Stimulated activated naive B cell treated with anti-CD40 and anti-IgM and Interleukin-4, amounts not matched to agents 10 μg/mL and 1 μg/mL and 100 μg/mL, for 72 hours (primary cell): ENCODE measurements around the gene IFI30.

ENCODE experiments used
- ATAC-seq, 2 donors: fragments of 150-1000 bp; cut with Tn5 transposase; replicated peaks; 2 replicates each; pipeline ENCODE4 v1.10.0; 2021; ENCODE audit warnings: moderate library complexity in 1 of 2
- DNase-seq: peaks from one replicate; pipeline ENCODE4 v3.0.0; 2021
- H3K27ac Mint-ChIP-seq: one replicate; pipeline ENCODE4 v1.8.0; 2022; ENCODE audit warnings: mild to moderate bottlenecking, mixed read lengths
- H3K27me3 Mint-ChIP-seq, 2 donors: one replicate each; pipeline ENCODE4 v1.8.0; 2022; ENCODE audit warnings: mixed read lengths in 2 of 2
- H3K36me3 Mint-ChIP-seq, 2 donors: one replicate each; pipeline ENCODE4 v1.8.0; 2022; ENCODE audit warnings: mixed read lengths in 2 of 2, mild to moderate bottlenecking in 1 of 2
- H3K4me1 Mint-ChIP-seq, 2 donors: one replicate each; pipeline ENCODE4 v1.8.0; 2022; ENCODE audit warnings: mixed read lengths in 2 of 2, mild to moderate bottlenecking in 1 of 2
- H3K4me3 Mint-ChIP-seq, 2 donors: one replicate each; pipeline ENCODE4 v1.8.0; 2022; ENCODE audit warnings: mild to moderate bottlenecking in 2 of 2, mixed read lengths in 2 of 2, moderate library complexity in 1 of 2
- H3K9me3 Mint-ChIP-seq, 2 donors: one replicate each; pipeline ENCODE4 v1.8.0; 2022; ENCODE audit warnings: mixed read lengths in 2 of 2, mild to moderate bottlenecking in 1 of 2

The IFI30 gene

GRCh38 chr19:18144361-18144760 is 29.3 kb upstream of the IFI30 start:
- Mint-ChIP-seq H3K27ac (peak overlapping the region; percentile 71), H3K9me3 (peaks cover 2 to 4% of the 10 kb centered on the region in 2 donors), H3K36me3 (peaks cover 63 to 69% of the 10 kb centered on the region in 2 donors), H3K4me1 (peaks cover 5 to 11% of the 10 kb centered on the region in 2 donors), H3K4me3 (no peak overlapping the region), H3K27me3 (no peaks in the 10 kb centered on the region)
- DNase-seq (no peak), ATAC-seq (no peak)

DNA sequence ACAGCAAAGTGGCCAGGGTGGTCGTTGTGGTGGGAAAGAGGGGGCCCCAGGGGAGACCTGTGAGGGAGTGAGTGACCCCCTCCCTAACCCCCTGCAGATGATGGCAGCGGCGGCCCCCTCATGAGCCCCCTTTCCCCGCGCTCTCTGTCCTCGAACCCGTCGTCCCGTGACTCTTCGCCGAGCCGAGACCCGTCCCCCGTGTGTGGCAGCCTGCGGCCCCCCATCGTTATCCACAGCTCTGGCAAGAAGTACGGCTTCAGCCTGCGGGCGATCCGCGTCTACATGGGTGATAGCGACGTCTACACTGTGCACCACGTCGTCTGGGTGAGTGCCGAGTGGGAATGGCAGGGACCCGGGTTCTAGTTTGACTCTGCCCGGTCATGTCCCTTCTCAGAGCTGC is 28.7 kb upstream of the IFI30 start:
- H3K4me3 Mint-ChIP-seq: no peak overlapping the region
- DNase-seq (no peak), ATAC-seq (no peak)
- peak overlapping the region; percentile 59 for H3K27ac Mint-ChIP-seq
- H3K4me1 Mint-ChIP-seq: peaks cover 5 to 11% of the 10 kb centered on the region in 2 donors
- peaks cover 64 to 70% of the 10 kb centered on the region in 2 donors for H3K36me3 Mint-ChIP-seq
- H3K27me3 Mint-ChIP-seq: no peaks in the 10 kb centered on the region
- H3K9me3 Mint-ChIP-seq: peaks cover 2 to 4% of the 10 kb centered on the region in 2 donors

DNA sequence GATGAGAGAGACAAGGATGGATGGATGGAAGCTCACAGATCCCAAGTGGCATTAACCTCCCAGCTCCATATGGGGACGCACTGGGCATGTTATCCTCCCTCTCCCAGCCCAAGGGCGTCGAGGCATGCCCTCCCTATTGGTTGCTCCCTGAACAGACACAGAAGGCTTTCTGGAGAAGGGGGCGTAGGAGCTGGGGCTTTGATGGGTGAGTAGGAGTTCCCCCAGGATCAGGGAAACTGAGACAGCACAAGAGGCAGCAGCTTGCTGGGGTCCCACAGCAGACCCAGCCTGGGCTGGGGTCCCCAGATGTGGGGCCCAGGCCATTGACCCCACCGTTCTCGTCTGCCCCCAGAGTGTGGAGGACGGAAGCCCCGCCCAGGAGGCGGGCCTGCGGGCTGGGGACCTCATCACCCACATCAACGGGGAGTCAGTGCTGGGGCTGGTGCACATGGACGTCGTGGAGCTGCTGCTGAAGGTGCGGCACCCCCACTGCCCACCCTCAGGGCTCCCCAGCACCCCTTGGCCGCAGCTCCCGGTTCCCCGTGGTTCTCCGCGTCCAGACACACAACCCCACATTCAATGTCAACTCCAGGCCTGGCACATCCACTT is 28.1 kb upstream of the IFI30 start:
- Mint-ChIP-seq H3K27ac (peak overlapping the region; percentile 75), H3K4me1 (peaks cover 5 to 11% of the 10 kb centered on the region in 2 donors), H3K27me3 (no peaks in the 10 kb centered on the region), H3K4me3 (no peak overlapping the region), H3K36me3 (peaks cover 61 to 66% of the 10 kb centered on the region in 2 donors), H3K9me3 (peaks cover 0 to under 1% of the 10 kb centered on the region in 2 donors)
- DNase-seq (no peak), ATAC-seq (no peak)

DNA sequence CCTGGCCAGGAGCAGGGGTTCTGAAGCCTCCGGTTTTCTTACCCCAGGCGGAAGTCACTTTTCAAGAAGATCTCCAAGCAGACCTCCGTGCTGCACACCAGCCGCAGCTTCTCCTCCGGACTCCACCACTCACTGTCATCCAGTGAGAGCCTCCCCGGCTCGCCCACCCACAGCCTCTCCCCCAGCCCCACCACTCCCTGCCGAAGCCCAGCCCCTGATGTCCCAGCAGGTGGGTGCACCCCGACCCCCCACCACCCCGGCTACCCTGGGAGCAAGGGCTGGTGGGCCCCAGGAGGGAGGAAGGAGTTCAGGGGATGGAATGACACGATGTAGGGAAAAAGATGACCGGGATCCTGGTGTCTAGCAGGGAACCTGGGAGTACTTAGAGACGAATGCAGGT is 26.2 kb upstream of the IFI30 start:
- Mint-ChIP-seq H3K4me1 (peaks cover 10 to 23% of the 10 kb centered on the region in 2 donors), H3K36me3 (peaks cover 52 to 55% of the 10 kb centered on the region in 2 donors), H3K9me3 (no peaks in the 10 kb centered on the region), H3K27ac (peak overlapping the region; percentile 73), H3K4me3 (no peak overlapping the region), H3K27me3 (no peaks in the 10 kb centered on the region)
- DNase-seq (no peak), ATAC-seq (no peak)

DNA sequence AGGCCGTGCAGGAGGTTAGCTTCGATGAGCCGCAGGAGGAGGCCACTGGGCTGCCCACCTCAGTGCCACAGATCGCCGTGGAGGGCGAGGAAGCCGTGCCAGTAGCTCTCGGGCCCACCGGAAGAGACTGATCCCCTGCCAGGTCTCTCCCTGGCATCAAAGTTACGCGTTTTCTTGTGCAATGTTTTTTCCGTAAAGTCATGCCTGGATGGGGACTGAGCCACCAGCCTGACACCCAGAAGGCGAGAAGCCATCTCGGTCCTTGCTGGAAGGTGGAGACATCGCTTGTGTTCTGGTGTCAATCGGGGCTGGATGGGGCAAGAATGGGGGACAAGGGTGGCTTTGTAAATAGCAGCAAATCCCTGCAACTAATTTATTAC is 24.0 kb upstream of the IFI30 start:
- H3K36me3 Mint-ChIP-seq: peaks cover 37 to 42% of the 10 kb centered on the region in 2 donors
- H3K4me3 Mint-ChIP-seq: no peak overlapping the region
- no peak overlapping the region for H3K27ac Mint-ChIP-seq
- ATAC-seq: no peak
- no peaks in the 10 kb centered on the region for H3K9me3 Mint-ChIP-seq
- peaks cover 18 to 37% of the 10 kb centered on the region in 2 donors for H3K4me1 Mint-ChIP-seq
- H3K27me3 Mint-ChIP-seq: no peaks in the 10 kb centered on the region
- DNase-seq: no peak

GRCh38 chr19:18150776-18151624 is 22.6 kb upstream of the IFI30 start:
- no peaks in the 10 kb centered on the region for H3K9me3 Mint-ChIP-seq
- H3K4me3 Mint-ChIP-seq: peak overlapping the region; percentile 84 to 85
- ATAC-seq: no peak
- H3K4me1 Mint-ChIP-seq: peaks cover 21 to 44% of the 10 kb centered on the region in 2 donors
- no peaks in the 10 kb centered on the region for H3K27me3 Mint-ChIP-seq
- no peak for DNase-seq
- peak overlapping the region; percentile 97 for H3K27ac Mint-ChIP-seq
- peaks cover 28 to 30% of the 10 kb centered on the region in 2 donors for H3K36me3 Mint-ChIP-seq

DNA sequence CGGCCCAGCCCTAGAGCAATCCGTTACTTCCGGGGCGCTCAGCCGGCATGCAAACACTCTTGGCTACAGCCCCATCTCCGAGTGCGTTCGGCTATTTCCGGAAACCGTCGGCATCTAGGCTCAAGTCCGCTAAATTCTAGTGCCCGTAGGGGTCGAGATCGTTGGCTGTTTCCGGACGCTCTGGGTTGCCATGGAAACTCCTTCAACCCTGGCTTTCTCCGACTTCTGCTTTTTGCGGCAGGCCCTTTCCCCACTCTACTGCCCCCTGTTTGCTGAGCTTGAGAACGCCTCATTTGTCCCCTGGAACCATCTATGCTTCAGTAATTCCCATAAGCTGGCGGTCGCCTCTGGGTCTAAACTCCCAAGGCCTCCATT is 21.2 kb upstream of the IFI30 start:
- Mint-ChIP-seq H3K4me1 (peaks cover 24 to 48% of the 10 kb centered on the region in 2 donors), H3K4me3 (peak overlapping the region; percentile 84 to 85)
- ATAC-seq: peak; percentile 78 to 82

DNA sequence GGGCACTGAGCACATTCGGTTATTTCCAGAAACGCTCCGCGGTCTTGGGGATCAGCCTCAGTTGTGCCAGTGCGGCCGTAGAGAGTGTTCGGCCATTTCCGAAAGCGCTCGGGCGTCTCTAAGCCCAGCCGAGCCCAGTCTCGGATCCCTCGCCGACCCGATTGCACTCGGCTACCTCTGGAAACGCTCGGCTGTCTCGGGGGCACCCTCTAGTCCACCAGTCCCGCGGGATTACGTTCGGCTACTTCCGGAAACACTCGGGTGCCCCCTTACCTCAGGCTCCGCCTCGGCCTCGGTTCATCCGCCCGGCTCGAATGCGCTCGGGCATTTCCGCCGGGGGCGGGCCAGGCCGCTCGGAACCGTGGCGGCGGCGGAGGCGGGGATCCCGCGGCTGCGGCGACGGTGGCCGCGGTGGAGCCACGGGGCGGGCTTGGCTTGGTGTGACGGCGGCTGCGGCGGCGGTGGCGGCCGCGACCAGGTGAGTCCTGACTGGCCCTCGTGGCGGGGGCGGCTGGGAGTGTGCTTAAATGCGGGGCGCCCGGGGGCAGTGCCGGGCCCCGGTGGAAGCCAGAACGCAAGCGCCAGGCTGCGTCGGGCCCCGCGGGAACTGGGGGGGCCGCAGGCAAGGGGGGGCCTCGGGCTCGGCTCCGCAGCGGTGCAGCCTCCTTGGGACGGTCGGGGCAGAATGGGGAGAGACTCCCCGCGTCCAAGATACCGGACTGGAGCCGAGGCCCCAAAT is 20.6 kb upstream of the IFI30 start, which contains the start of gene PIK3R2:
PIK3R2 (plus strand) TSS at position 347 of the 739 bp plus-strand sequence. CDS start 2,717 bp downstream, outside the sequence.
- ATAC-seq: peak; percentile 86
- no peaks in the 10 kb centered on the region for H3K9me3 Mint-ChIP-seq

More for the DNA sequence above, 21.2 kb upstream of the IFI30 start:
- peak; percentile 99 for DNase-seq
- peak overlapping the region; percentile 97 for H3K27ac Mint-ChIP-seq
- H3K36me3 Mint-ChIP-seq: peaks cover 20 to 24% of the 10 kb centered on the region in 2 donors
- H3K27me3 Mint-ChIP-seq: no peaks in the 10 kb centered on the region
- no peaks in the 10 kb centered on the region for H3K9me3 Mint-ChIP-seq

DNA sequence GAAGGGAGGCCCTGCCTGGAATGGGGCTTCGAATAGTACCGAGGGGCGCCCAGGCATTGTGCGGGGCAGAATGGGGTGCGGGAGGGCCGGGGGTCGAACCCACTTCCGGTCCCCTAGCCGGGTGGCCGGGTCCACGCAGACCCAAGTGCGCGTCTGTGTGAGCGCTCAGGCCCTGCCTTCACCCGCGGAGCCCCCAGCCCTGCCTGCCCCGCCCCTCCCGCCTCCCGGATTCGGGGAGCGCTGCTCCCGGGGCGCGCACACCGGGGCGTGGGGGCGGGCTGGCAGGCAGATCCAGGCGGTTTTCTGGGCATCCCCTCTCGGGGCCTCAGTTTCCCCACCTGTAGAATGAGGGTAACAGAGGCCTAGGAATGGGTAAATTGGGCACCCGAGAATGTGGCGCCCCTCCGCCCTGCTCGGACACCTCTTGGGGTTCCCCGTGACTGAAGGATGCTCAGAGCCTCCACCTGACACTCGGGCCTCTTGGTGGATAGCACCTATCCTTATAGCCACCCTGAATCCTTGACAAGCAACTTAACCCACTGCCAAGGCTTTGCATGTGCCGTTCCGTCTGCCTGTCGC is 20.0 kb upstream of the IFI30 start:
- ATAC-seq: no peak
- Mint-ChIP-seq H3K36me3 (peaks cover 12 to 15% of the 10 kb centered on the region in 2 donors), H3K4me3 (peak overlapping the region; percentile 84 to 85), H3K9me3 (no peaks in the 10 kb centered on the region), H3K4me1 (peaks cover 22 to 41% of the 10 kb centered on the region in 2 donors), H3K27me3 (no peaks in the 10 kb centered on the region), H3K27ac (peak overlapping the region; percentile 93)
- no peak for DNase-seq

More for the DNA sequence above, 20.6 kb upstream of the IFI30 start, which contains the start of gene PIK3R2:
- Mint-ChIP-seq H3K27ac (peak within 1 kb of the TSS; percentile 97), H3K27me3 (no peaks in the 10 kb centered on the region), H3K36me3 (peaks cover 17 to 20% of the 10 kb centered on the region in 2 donors), H3K4me3 (peak within 1 kb of the TSS; percentile 84 to 85), H3K4me1 (peaks cover 24 to 46% of the 10 kb centered on the region in 2 donors)
- peak; percentile 100 for DNase-seq

GRCh38 chr19:18155095-18156087 is 18.2 kb upstream of the IFI30 start:
- Mint-ChIP-seq H3K4me1 (peaks cover 25 to 45% of the 10 kb centered on the region in 2 donors), H3K27me3 (no peaks in the 10 kb centered on the region), H3K27ac (no peak overlapping the region), H3K9me3 (no peaks in the 10 kb centered on the region), H3K4me3 (no peak overlapping the region), H3K36me3 (peaks cover 13 to 17% of the 10 kb centered on the region in 2 donors)
- DNase-seq: no peak
- ATAC-seq: no peak

GRCh38 chr19:18156268-18156667 is 17.3 kb upstream of the IFI30 start:
- Mint-ChIP-seq H3K27ac (no peak overlapping the region), H3K9me3 (no peaks in the 10 kb centered on the region), H3K27me3 (no peaks in the 10 kb centered on the region), H3K36me3 (peaks cover 14 to 22% of the 10 kb centered on the region in 2 donors), H3K4me1 (peaks cover 29 to 50% of the 10 kb centered on the region in 2 donors), H3K4me3 (no peak overlapping the region)
- DNase-seq (no peak), ATAC-seq (no peak)

GRCh38 chr19:18156841-18157464 is 16.7 kb upstream of the IFI30 start:
- DNase-seq: no peak
- ATAC-seq: no peak
- Mint-ChIP-seq H3K27ac (no peak overlapping the region), H3K9me3 (no peaks in the 10 kb centered on the region), H3K4me1 (peaks cover 31 to 48% of the 10 kb centered on the region in 2 donors), H3K4me3 (no peak overlapping the region), H3K36me3 (peaks cover 11 to 19% of the 10 kb centered on the region in 2 donors), H3K27me3 (no peaks in the 10 kb centered on the region)
